ENCODE results near the gene OPTN. TPM values are rescaled to one million over a fixed set of nuclear protein-coding genes. Genes with fewer than 3 reads are reported as not detected.

The OPTN gene
- total RNA-seq, 1 experiment from 2014 or later = 13.5 TPM

- intact Hi-C loops (cut with micrococcal nuclease; ENCODE audit: unreplicated experiment) = no loop called here
- TF ChIP-seq EZH2 (IDR thresholded peaks at IDR 0.05; ENCODE audit: borderline replicate concordance, low read depth, low read length, poor library complexity, severe bottlenecking) = no peak
- TF ChIP-seq CTCF (conservative IDR thresholded peaks at IDR 0.05; ENCODE audit: low read depth, low read length) = no peak
- no peaks in the 10 kb centered on the region for H3K9me3 ChIP-seq (ENCODE audit: low read depth, low read length, poor library complexity, severe bottlenecking)
- no peak for DNase-seq (ENCODE audit: low spot score)
- H3K36me3 ChIP-seq (ENCODE audit: insufficient read depth, low read length, poor library complexity, severe bottlenecking) = peaks cover 35% of the 10 kb centered on the region
- H3K4me3 ChIP-seq (ENCODE audit: low read depth, low read length, poor library complexity, severe bottlenecking) = no peak overlapping the region
- peaks cover 5% of the 10 kb centered on the region for H3K4me1 ChIP-seq (ENCODE audit: insufficient read depth, low read length, poor library complexity, severe bottlenecking)
- H3K27ac ChIP-seq (ENCODE audit: low read depth, low read length, poor library complexity, severe bottlenecking) = no peak overlapping the region
- ChIA-PET POLR2A (ENCODE audit: low non-redundant PET) (no interaction called here), CTCF (no interaction called here)
- H3K27me3 ChIP-seq (replicated peaks; ENCODE audit: insufficient read depth, low read depth, low read length, poor library complexity) = no peaks in the 10 kb centered on the region
- BruUV-seq (replicated peaks) = no TSS peak
These were observed 65.2 kb downstream of the OPTN start for GRCh38 chr10:13165177-13165576.

- Histone ChIP-seq H3K4me3 (ENCODE audit: low read depth, low read length, poor library complexity, severe bottlenecking) (no peak overlapping the region), H3K36me3 (ENCODE audit: insufficient read depth, low read length, poor library complexity, severe bottlenecking) (peaks cover 58% of the 10 kb centered on the region), H3K27me3 (replicated peaks; ENCODE audit: insufficient read depth, low read depth, low read length, poor library complexity) (no peaks in the 10 kb centered on the region), H3K4me1 (ENCODE audit: insufficient read depth, low read length, poor library complexity, severe bottlenecking) (no peaks in the 10 kb centered on the region), H3K9me3 (ENCODE audit: low read depth, low read length, poor library complexity, severe bottlenecking) (no peaks in the 10 kb centered on the region), H3K27ac (ENCODE audit: low read depth, low read length, poor library complexity, severe bottlenecking) (no peak overlapping the region)
- intact Hi-C loops (cut with micrococcal nuclease; ENCODE audit: unreplicated experiment) = no loop called here
- no peak for TF ChIP-seq EZH2 (IDR thresholded peaks at IDR 0.05; ENCODE audit: borderline replicate concordance, low read depth, low read length, poor library complexity, severe bottlenecking)
- BruUV-seq (replicated peaks) = no TSS peak
- CTCF ChIA-PET = no interaction called here
- no peak for DNase-seq (ENCODE audit: low spot score)
- POLR2A ChIA-PET (ENCODE audit: low non-redundant PET) = no interaction called here
These were observed 67.6 kb downstream of the OPTN start for GRCh38 chr10:13167568-13167967.

GRCh38 chr10:13168781-13169180 lies 68.8 kb downstream of the OPTN start:
- intact Hi-C loops (cut with micrococcal nuclease; ENCODE audit: unreplicated experiment) = no loop called here
- H3K9me3 ChIP-seq (ENCODE audit: low read depth, low read length, poor library complexity, severe bottlenecking) = no peaks in the 10 kb centered on the region
- TF ChIP-seq CTCF (conservative IDR thresholded peaks at IDR 0.05; ENCODE audit: low read depth, low read length) (no peak), EZH2 (IDR thresholded peaks at IDR 0.05; ENCODE audit: borderline replicate concordance, low read depth, low read length, poor library complexity, severe bottlenecking) (no peak)
- DNase-seq (ENCODE audit: low spot score) = no peak
- no TSS peak for BruUV-seq (replicated peaks)
- H3K4me1 ChIP-seq (ENCODE audit: insufficient read depth, low read length, poor library complexity, severe bottlenecking) = no peaks in the 10 kb centered on the region
- H3K36me3 ChIP-seq (ENCODE audit: insufficient read depth, low read length, poor library complexity, severe bottlenecking) = peaks cover 69% of the 10 kb centered on the region
- CTCF ChIA-PET = no interaction called here
- H3K27me3 ChIP-seq (replicated peaks; ENCODE audit: insufficient read depth, low read depth, low read length, poor library complexity) = no peaks in the 10 kb centered on the region
- no peak overlapping the region for H3K27ac ChIP-seq (ENCODE audit: low read depth, low read length, poor library complexity, severe bottlenecking)
- POLR2A ChIA-PET (ENCODE audit: low non-redundant PET) = no interaction called here
- H3K4me3 ChIP-seq (ENCODE audit: low read depth, low read length, poor library complexity, severe bottlenecking) = no peak overlapping the region

GRCh38 chr10:13173616-13174015 lies 73.7 kb downstream of the OPTN start:
- BruUV-seq (replicated peaks) = no TSS peak
- no peaks in the 10 kb centered on the region for H3K9me3 ChIP-seq (ENCODE audit: low read depth, low read length, poor library complexity, severe bottlenecking)
- TF ChIP-seq CTCF (conservative IDR thresholded peaks at IDR 0.05; ENCODE audit: low read depth, low read length) (no peak), EZH2 (IDR thresholded peaks at IDR 0.05; ENCODE audit: borderline replicate concordance, low read depth, low read length, poor library complexity, severe bottlenecking) (no peak)
- H3K36me3 ChIP-seq (ENCODE audit: insufficient read depth, low read length, poor library complexity, severe bottlenecking) = peaks cover 90% of the 10 kb centered on the region
- H3K4me3 ChIP-seq (ENCODE audit: low read depth, low read length, poor library complexity, severe bottlenecking) = no peak overlapping the region
- no peaks in the 10 kb centered on the region for H3K27me3 ChIP-seq (replicated peaks; ENCODE audit: insufficient read depth, low read depth, low read length, poor library complexity)
- no peak overlapping the region for H3K27ac ChIP-seq (ENCODE audit: low read depth, low read length, poor library complexity, severe bottlenecking)
- no peak for DNase-seq (ENCODE audit: low spot score)
- ChIA-PET POLR2A (ENCODE audit: low non-redundant PET) (no interaction called here), CTCF (no interaction called here)
- intact Hi-C loops (cut with micrococcal nuclease; ENCODE audit: unreplicated experiment) = no loop called here
- no peaks in the 10 kb centered on the region for H3K4me1 ChIP-seq (ENCODE audit: insufficient read depth, low read length, poor library complexity, severe bottlenecking)

Measured in A673 (cell line).